WERI-Rb-1 (cell line): ENCODE data around the gene ABL1.

Source experiments
- DNase-seq: peaks from one replicate; pipeline ENCODE4 v3.0.0-alpha.2; 2020
- H3K27ac ChIP-seq: fragments of 250-450 bp; sonication (Bioruptor Pico); 2 replicates; pipeline ENCODE4 v1.5.1; 2020; ENCODE audit warnings: mild to moderate bottlenecking, moderate library complexity
- H3K27me3 ChIP-seq: fragments of 250-450 bp; sonication (Bioruptor Pico); 2 replicates; pipeline ENCODE4 v1.5.1; 2021; ENCODE audit warnings: mild to moderate bottlenecking, low read depth, moderate library complexity; ENCODE audit not compliant: insufficient read depth, severe bottlenecking
- H3K36me3 ChIP-seq: fragments of 250-450 bp; sonication (Bioruptor Pico); 2 replicates; pipeline ENCODE4 v1.5.1; 2020; ENCODE audit warnings: mild to moderate bottlenecking, moderate library complexity
- H3K4me3 ChIP-seq: 2 replicates; pipeline ENCODE4 v1.5.1; 2011; ENCODE audit warnings: low read depth, mild to moderate bottlenecking, control low read depth, low read length
- H3K9me3 ChIP-seq: fragments of 250-450 bp; sonication (Bioruptor Pico); 2 replicates; pipeline ENCODE4 v1.5.1; 2021; ENCODE audit warnings: mild to moderate bottlenecking, moderate library complexity; ENCODE audit not compliant: severe bottlenecking
- CTCF ChIP-seq: IDR thresholded peaks from 2 replicates; pipeline ENCODE4 v1.5.1; 2011; ENCODE audit warnings: low read depth, mild to moderate bottlenecking, control low read depth, inconsistent platforms, low read length

Gene ABL1

GRCh38 chr9:130810609-130811136, 24.4 kb upstream of the ABL1 start:
- no peak for TF ChIP-seq CTCF
- no peaks in the 10 kb centered on the region for H3K27me3 ChIP-seq
- no peak for DNase-seq
- H3K4me3 ChIP-seq, result no peak overlapping the region
- peaks cover 19% of the 10 kb centered on the region for H3K9me3 ChIP-seq
- H3K27ac ChIP-seq, result no peak overlapping the region
- H3K36me3 ChIP-seq, result no peaks in the 10 kb centered on the region

GRCh38 chr9:130815242-130815808, 19.7 kb upstream of the ABL1 start:
- Histone ChIP-seq H3K4me3 (no peak overlapping the region), H3K36me3 (no peaks in the 10 kb centered on the region), H3K27me3 (no peaks in the 10 kb centered on the region), H3K9me3 (peaks cover 17% of the 10 kb centered on the region), H3K27ac (no peak overlapping the region)
- DNase-seq, result no peak
- TF ChIP-seq CTCF, result no peak

- H3K4me3 ChIP-seq, result no peak overlapping the region
- H3K27ac ChIP-seq, result no peak overlapping the region
- no peak for DNase-seq
- no peak for TF ChIP-seq CTCF
- no peaks in the 10 kb centered on the region for H3K27me3 ChIP-seq
- no peaks in the 10 kb centered on the region for H3K36me3 ChIP-seq
- peaks cover 13% of the 10 kb centered on the region for H3K9me3 ChIP-seq
Observed at GRCh38 chr9:130817914-130818313, 17.1 kb upstream of the ABL1 start.

- H3K4me3 ChIP-seq, result no peak overlapping the region
- H3K9me3 ChIP-seq, result peaks cover 6% of the 10 kb centered on the region
- TF ChIP-seq CTCF, result no peak
- no peaks in the 10 kb centered on the region for H3K36me3 ChIP-seq
- H3K27me3 ChIP-seq, result no peaks in the 10 kb centered on the region
- no peak overlapping the region for H3K27ac ChIP-seq
- DNase-seq, result no peak
Observed at GRCh38 chr9:130820135-130820738, 14.8 kb upstream of the ABL1 start.

GRCh38 chr9:130823435-130823834, 11.6 kb upstream of the ABL1 start:
- no peak for TF ChIP-seq CTCF
- H3K27me3 ChIP-seq, result no peaks in the 10 kb centered on the region
- no peak overlapping the region for H3K4me3 ChIP-seq
- peaks cover 4% of the 10 kb centered on the region for H3K9me3 ChIP-seq
- DNase-seq, result no peak
- no peaks in the 10 kb centered on the region for H3K36me3 ChIP-seq
- peak overlapping the region; percentile 89 for H3K27ac ChIP-seq
